GM18517 (cell line): ENCODE data around the gene PTGIS.
"Not testable (repeated sequence)": the region's sequence is repeated elsewhere in the genome, so short reads cannot be mapped to it uniquely, and the experiment has no call there.

Source experiments
- ATAC-seq: cut with Tn5 transposase; IDR thresholded peaks from one replicate; pipeline ENCODE4 v1.9.1; 2021; ENCODE audit warnings: mild to moderate bottlenecking, moderate library complexity; ENCODE audit not compliant: unreplicated experiment

The PTGIS gene

GRCh38 chr20:49567421-49568277, at the start of gene PTGIS:
Gene PTGIS, minus strand, starts transcription at chr20:49568137. Its CDS starts 21 bp downstream, at chr20:49568116.
- ATAC-seq: no peak

- not testable (repeated sequence) for ATAC-seq
These were observed 49.5 kb upstream of the PTGIS start for GRCh38 chr20:49617394-49617793.

GRCh38 chr20:49616154-49617007, 48.4 kb upstream of the PTGIS start:
- no peak for ATAC-seq

- ATAC-seq: no peak
These were observed 47.6 kb upstream of the PTGIS start for GRCh38 chr20:49615401-49616153.

- not testable (repeated sequence) for ATAC-seq
These were observed 47.1 kb upstream of the PTGIS start for GRCh38 chr20:49615051-49615400.

GRCh38 chr20:49614338-49615050, 46.6 kb upstream of the PTGIS start:
- ATAC-seq: no peak

GRCh38 chr20:49612127-49612738, 44.3 kb upstream of the PTGIS start:
- ATAC-seq: no peak

- ATAC-seq: not testable (repeated sequence)
These were observed 43.7 kb upstream of the PTGIS start for GRCh38 chr20:49611539-49612126.

- ATAC-seq: no peak
These were observed 43.0 kb upstream of the PTGIS start for GRCh38 chr20:49610691-49611538.

GRCh38 chr20:49608752-49609670, 41.1 kb upstream of the PTGIS start:
- peak; percentile 55 for ATAC-seq

GRCh38 chr20:49607568-49607967, 39.6 kb upstream of the PTGIS start:
- ATAC-seq: no peak

GRCh38 chr20:49603209-49603627, 35.3 kb upstream of the PTGIS start:
- ATAC-seq: no peak

GRCh38 chr20:49602345-49603208, 34.6 kb upstream of the PTGIS start:
- no peak for ATAC-seq

GRCh38 chr20:49601153-49601924, 33.4 kb upstream of the PTGIS start:
- ATAC-seq: no peak

GRCh38 chr20:49599746-49600113, 31.8 kb upstream of the PTGIS start:
- ATAC-seq: no peak

GRCh38 chr20:49597825-49598395, 30.0 kb upstream of the PTGIS start:
- ATAC-seq: no peak
